ENCODE results near the gene STEEP1.
"Not testable (repeated sequence)": the region's sequence is repeated elsewhere in the genome, so short reads cannot be mapped to it uniquely, and the experiment has no call there.

DNA sequence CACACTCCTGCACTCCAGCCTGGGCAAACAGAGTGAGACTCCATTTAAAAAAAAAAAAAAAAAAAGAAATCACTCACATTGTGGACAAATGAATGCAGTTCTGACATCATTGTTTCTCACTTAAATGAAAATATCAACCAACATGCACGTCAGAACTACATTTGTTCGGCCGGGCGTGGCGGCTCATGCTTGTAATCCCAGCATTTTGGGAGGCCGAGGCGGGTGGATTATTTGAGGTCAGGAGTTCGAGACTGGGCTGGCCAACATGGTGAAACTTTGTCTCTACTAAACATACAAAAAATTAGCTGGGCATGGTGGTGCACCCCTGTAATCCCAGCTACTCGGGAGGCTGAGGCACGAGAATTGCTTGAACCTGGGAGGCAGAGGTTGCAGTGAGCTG is 60.1 kb downstream of the STEEP1 start:
- not testable (repeated sequence) for TF ChIP-seq CTCF (IDR thresholded peaks at IDR 0.05; ENCODE audit: insufficient read depth, low read length, poor library complexity, severe bottlenecking); EZH2phosphoT487 (conservative IDR thresholded peaks at IDR 0.05; ENCODE audit: low read length)

All from SU-DHL-6 (cell line).